Mesendoderm (in vitro differentiated cells): ENCODE data around the gene CCDC86.
A peak's percentile ranks its signal among the peaks of the same experiment; 100 is the strongest.

Experiments
- DNase-seq: peaks from one replicate; pipeline ENCODE4 v3.0.0; 2013
- H2AK5ac ChIP-seq: 2 replicates; pipeline ENCODE4 v1.6.1; 2013; ENCODE audit warnings: low read length, inconsistent platforms
- H2BK120ac ChIP-seq: 2 replicates; pipeline ENCODE4 v1.6.1; 2013; ENCODE audit warnings: low read depth, mild to moderate bottlenecking, low read length, moderate library complexity, mixed read lengths
- H2BK15ac ChIP-seq: replicated peaks from 2 replicates; pipeline ENCODE4 v1.6.1; 2013; ENCODE audit warnings: low read depth, mild to moderate bottlenecking, moderate library complexity
- H2BK5ac ChIP-seq: 2 replicates; pipeline ENCODE4 v1.6.1; 2013; ENCODE audit warnings: low read length, inconsistent platforms
- H3K18ac ChIP-seq: 2 replicates; pipeline ENCODE4 v1.6.1; 2013; ENCODE audit warnings: mild to moderate bottlenecking, low read length, mixed read lengths
- H3K23ac ChIP-seq: one replicate; pipeline ENCODE4 v1.6.1; 2013; ENCODE audit warnings: low read length
- H3K27ac ChIP-seq: 2 replicates; pipeline ENCODE4 v1.5.1; 2013; ENCODE audit warnings: low read depth, mild to moderate bottlenecking, inconsistent platforms, low read length, moderate library complexity
- H3K27me3 ChIP-seq: 2 replicates; pipeline ENCODE4 v1.6.1; 2013; ENCODE audit warnings: low read length, control low read depth, mild to moderate bottlenecking, inconsistent platforms; ENCODE audit not compliant: insufficient read depth, poor library complexity
- H3K36me3 ChIP-seq: 2 replicates; pipeline ENCODE4 v1.6.1; 2013; ENCODE audit warnings: low read length, inconsistent platforms; ENCODE audit not compliant: control insufficient read depth, insufficient read depth
- H3K4ac ChIP-seq: one replicate; pipeline ENCODE4 v1.6.1; 2013; ENCODE audit warnings: low read depth, mild to moderate bottlenecking, low read length, moderate library complexity
- H3K4me1 ChIP-seq: 2 replicates; pipeline ENCODE4 v1.6.1; 2013; ENCODE audit warnings: low read depth, low read length, inconsistent platforms; ENCODE audit not compliant: control insufficient read depth
- H3K4me2 ChIP-seq: 2 replicates; pipeline ENCODE4 v1.6.1; 2013; ENCODE audit warnings: low read length
- H3K4me3 ChIP-seq: 2 replicates; pipeline ENCODE4 v1.5.1; 2013; ENCODE audit warnings: mild to moderate bottlenecking, low read length
- H3K56ac ChIP-seq: one replicate; pipeline ENCODE4 v1.6.1; 2013; ENCODE audit warnings: low read length
- H3K79me1 ChIP-seq: 2 replicates; pipeline ENCODE4 v1.6.1; 2013; ENCODE audit warnings: low read length, inconsistent platforms
- H3K79me2 ChIP-seq: 2 replicates; pipeline ENCODE4 v1.6.1; 2013; ENCODE audit warnings: mild to moderate bottlenecking, low read length; ENCODE audit not compliant: control insufficient read depth, insufficient read depth
- H3K9ac ChIP-seq: 2 replicates; pipeline ENCODE4 v1.6.1; 2013; ENCODE audit warnings: low read length, inconsistent platforms
- H4K5ac ChIP-seq: one replicate; pipeline ENCODE4 v1.6.1; 2013; ENCODE audit warnings: low read length
- H4K8ac ChIP-seq: one replicate; pipeline ENCODE4 v1.6.1; 2013; ENCODE audit warnings: low read depth, mild to moderate bottlenecking, control low read depth, low read length, moderate library complexity
- WGBS: extraction: QIAGEN DNeasy Blood & Tissue Kit; methylation state at CpG from one replicate; pipeline ENCODE4 v1.1.7; 2013; ENCODE audit warnings: low lambda C conversion rate, missing lambda C conversion rate; ENCODE audit not compliant: insufficient coverage; ENCODE audit errors: extremely low coverage; 5-methylcytosine and 5-hydroxymethylcytosine counted together

The CCDC86 gene

DNA sequence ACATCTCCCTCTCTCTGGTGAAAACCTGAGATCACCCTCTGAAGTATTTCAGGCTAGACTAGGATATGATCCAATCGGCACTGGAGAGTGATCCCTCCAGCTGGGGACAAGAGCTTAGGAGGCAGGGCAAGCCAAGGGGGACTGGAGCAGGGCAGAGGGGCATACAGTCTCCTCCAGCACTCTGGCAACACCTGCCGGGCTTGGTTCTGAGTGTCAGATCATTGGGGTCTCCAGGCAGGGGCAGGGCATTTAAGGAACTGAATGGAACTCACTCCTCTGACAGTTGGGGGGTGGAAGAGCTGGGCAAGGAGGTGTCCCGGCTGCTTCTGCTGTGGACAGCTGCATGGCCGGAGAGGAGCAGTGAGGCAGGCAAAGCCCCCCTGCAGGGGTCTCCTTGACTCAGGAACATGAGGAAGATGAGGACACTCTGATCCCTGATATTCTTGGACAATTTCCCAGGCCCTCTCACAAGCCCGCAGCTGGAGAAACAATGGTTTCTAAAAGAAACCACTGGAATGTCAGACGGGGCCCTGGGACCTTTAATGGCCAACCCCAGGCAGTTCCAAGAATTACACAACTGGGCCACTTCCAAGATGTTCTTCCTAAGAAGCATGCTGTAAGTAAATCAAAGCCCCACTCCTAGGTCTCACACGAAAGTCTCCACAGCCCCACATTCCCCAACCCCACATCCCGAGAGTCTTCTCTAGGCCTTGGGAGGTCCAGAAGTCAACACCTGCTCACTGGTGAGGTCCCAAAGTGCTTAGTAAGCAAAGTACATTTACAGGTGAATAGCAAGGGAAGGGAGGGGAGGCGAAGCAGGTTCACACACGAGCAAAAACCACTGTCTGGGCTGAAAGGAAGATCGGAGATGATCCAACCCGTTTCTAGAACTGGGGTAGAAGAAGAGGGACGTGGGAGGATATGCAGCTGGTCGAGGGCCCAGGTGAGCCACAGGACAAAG, 1.2 kb upstream of the CCDC86 start:
- H3K27me3 ChIP-seq, result no peaks in the 10 kb centered on the region
- no peak overlapping the region for H3K23ac ChIP-seq
- H2BK15ac ChIP-seq, result no peak overlapping the region
- no peak overlapping the region for H4K5ac ChIP-seq
- H3K9ac ChIP-seq, result no peak overlapping the region
- no CpG with 5 or more reads among the region's 14 CpGs for WGBS
- peaks cover 14% of the 10 kb centered on the region for H3K4me1 ChIP-seq
- no peak overlapping the region for H3K56ac ChIP-seq
- no peak overlapping the region for H3K4me2 ChIP-seq
- H3K4me3 ChIP-seq, result no peak overlapping the region
- peaks cover 36% of the 10 kb centered on the region for H3K79me2 ChIP-seq
- DNase-seq, result no peak
- H3K27ac ChIP-seq, result no peak overlapping the region
- no peak overlapping the region for H4K8ac ChIP-seq
- peaks cover 21% of the 10 kb centered on the region for H3K79me1 ChIP-seq
- no peak overlapping the region for H3K4ac ChIP-seq
- H2AK5ac ChIP-seq, result no peak overlapping the region
- H2BK5ac ChIP-seq, result no peak overlapping the region
- H3K36me3 ChIP-seq, result no peaks in the 10 kb centered on the region
- H3K18ac ChIP-seq, result no peak overlapping the region
- no peak overlapping the region for H2BK120ac ChIP-seq

- WGBS, result no CpG with 5 or more reads among the region's 23 CpGs
- Histone ChIP-seq H2BK120ac (no peak overlapping the region), H3K27ac (no peak overlapping the region)
Measured at GRCh38 chr11:60842668-60843600, 1.0 kb downstream of the CCDC86 start.

DNA sequence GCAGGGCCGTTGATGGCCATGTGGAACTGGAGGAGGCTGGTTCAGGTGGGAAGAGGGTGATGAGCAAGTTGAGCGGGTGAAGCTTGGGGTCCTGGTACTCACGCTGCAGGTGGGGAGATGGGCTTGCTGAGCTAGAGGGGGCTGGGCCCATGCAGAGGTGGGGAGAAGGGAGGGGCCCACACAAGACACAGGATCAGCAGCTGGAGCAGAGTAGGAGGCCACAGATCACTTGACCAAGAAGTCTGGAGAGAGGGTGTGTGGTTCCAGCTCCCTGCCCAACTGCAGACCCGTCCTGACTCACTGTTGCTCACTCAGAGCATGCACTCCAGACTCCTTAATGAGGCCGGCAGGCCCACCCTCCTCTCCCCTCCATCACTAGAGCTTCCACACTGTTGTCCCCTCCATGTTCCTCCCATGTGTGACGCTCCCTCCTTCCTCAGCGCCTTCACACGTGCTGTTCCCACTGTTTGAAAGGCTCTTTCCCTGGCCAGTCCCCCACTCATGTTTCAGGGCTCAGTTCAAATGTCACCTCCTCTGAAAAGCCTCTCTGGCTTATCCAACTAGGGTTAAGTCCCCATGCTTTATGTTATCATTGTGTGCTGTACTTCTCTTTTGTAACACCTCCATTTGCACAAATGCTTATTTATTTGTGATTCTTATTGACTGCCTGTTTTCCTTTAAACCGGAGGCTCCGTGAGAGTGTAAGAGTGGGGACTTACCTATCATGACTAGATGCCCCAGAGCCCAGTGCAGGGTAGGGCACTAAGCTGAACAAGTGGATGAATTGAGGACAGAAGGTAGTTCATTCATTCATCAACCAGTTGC, 2.3 kb downstream of the CCDC86 start:
- H3K4ac ChIP-seq, result no peak overlapping the region
- no peaks in the 10 kb centered on the region for H3K27me3 ChIP-seq
- H2AK5ac ChIP-seq, result no peak overlapping the region
- WGBS, result no CpG with 5 or more reads among the region's 10 CpGs
- peak overlapping the region; percentile 95 for H3K9ac ChIP-seq
- H3K4me3 ChIP-seq, result peak overlapping the region; percentile 93
- no peak overlapping the region for H3K18ac ChIP-seq
- H2BK5ac ChIP-seq, result no peak overlapping the region
- no peak overlapping the region for H3K27ac ChIP-seq
- peak overlapping the region; percentile 97 for H3K23ac ChIP-seq
- no peak overlapping the region for H4K8ac ChIP-seq
- peaks cover 11% of the 10 kb centered on the region for H3K4me1 ChIP-seq
- no peak overlapping the region for H2BK15ac ChIP-seq
- no peak overlapping the region for H2BK120ac ChIP-seq
- H3K36me3 ChIP-seq, result peaks cover 2% of the 10 kb centered on the region
- no peak overlapping the region for H4K5ac ChIP-seq
- peak overlapping the region; percentile 78 for H3K56ac ChIP-seq
- H3K79me1 ChIP-seq, result peaks cover 23% of the 10 kb centered on the region
- H3K4me2 ChIP-seq, result peak overlapping the region; percentile 51
- H3K79me2 ChIP-seq, result peaks cover 39% of the 10 kb centered on the region
- DNase-seq, result no peak

More at GRCh38 chr11:60842668-60843600, 1.0 kb downstream of the CCDC86 start:
- H3K9ac ChIP-seq, result peak overlapping the region; percentile 95
- H2BK15ac ChIP-seq, result no peak overlapping the region
- no peak overlapping the region for H2BK5ac ChIP-seq
- H2AK5ac ChIP-seq, result no peak overlapping the region
- H3K4me3 ChIP-seq, result peak overlapping the region; percentile 93
- H3K79me2 ChIP-seq, result peaks cover 39% of the 10 kb centered on the region
- H3K4ac ChIP-seq, result peak overlapping the region; percentile 63
- H4K5ac ChIP-seq, result no peak overlapping the region
- H4K8ac ChIP-seq, result no peak overlapping the region
- no peaks in the 10 kb centered on the region for H3K27me3 ChIP-seq
- no peak for DNase-seq
- peak overlapping the region; percentile 51 for H3K4me2 ChIP-seq
- H3K79me1 ChIP-seq, result peaks cover 23% of the 10 kb centered on the region
- peaks cover 11% of the 10 kb centered on the region for H3K4me1 ChIP-seq
- H3K23ac ChIP-seq, result no peak overlapping the region
- no peak overlapping the region for H3K18ac ChIP-seq
- H3K36me3 ChIP-seq, result no peaks in the 10 kb centered on the region
- H3K56ac ChIP-seq, result peak overlapping the region; percentile 96

DNA sequence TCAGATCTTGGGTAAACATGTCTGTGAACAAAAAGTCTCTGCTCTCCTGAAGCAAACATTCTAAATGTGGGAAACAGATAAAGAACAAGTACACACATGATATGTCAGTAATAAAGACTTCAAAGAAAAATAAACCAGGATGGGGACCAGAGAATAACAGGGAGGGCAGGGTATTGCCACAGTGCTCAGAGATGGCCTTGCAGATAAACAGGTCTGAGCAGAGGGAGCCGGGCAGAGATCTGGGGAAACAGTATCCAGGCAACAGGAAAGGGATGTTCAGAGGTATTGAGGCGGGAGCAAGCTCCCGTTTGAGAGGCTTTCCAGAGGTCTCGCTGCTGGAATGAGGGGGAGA, 2.9 kb downstream of the CCDC86 start:
- H2AK5ac ChIP-seq, result no peak overlapping the region

GRCh38 chr11:60845338-60845737, 3.4 kb downstream of the CCDC86 start:
- H4K5ac ChIP-seq, result no peak overlapping the region
- H3K79me1 ChIP-seq, result peaks cover 23% of the 10 kb centered on the region
- H3K36me3 ChIP-seq, result peaks cover 2% of the 10 kb centered on the region
- peaks cover 39% of the 10 kb centered on the region for H3K79me2 ChIP-seq
- H3K27ac ChIP-seq, result no peak overlapping the region
- no peak overlapping the region for H3K18ac ChIP-seq
- peaks cover 11% of the 10 kb centered on the region for H3K4me1 ChIP-seq
- no peak overlapping the region for H3K4me2 ChIP-seq
- H3K27me3 ChIP-seq, result no peaks in the 10 kb centered on the region
- H2AK5ac ChIP-seq, result no peak overlapping the region
- no peak overlapping the region for H2BK15ac ChIP-seq
- DNase-seq, result no peak
- no peak overlapping the region for H2BK5ac ChIP-seq
- H4K8ac ChIP-seq, result no peak overlapping the region
- H3K23ac ChIP-seq, result no peak overlapping the region
- H3K56ac ChIP-seq, result no peak overlapping the region
- no peak overlapping the region for H3K4me3 ChIP-seq
- WGBS, result no CpG with 5 or more reads among the region's 8 CpGs
- H3K9ac ChIP-seq, result no peak overlapping the region
- H3K4ac ChIP-seq, result no peak overlapping the region
- no peak overlapping the region for H2BK120ac ChIP-seq

More for the DNA sequence above, 2.9 kb downstream of the CCDC86 start:
- H3K79me1 ChIP-seq, result peaks cover 23% of the 10 kb centered on the region
- H3K56ac ChIP-seq, result no peak overlapping the region
- H3K23ac ChIP-seq, result no peak overlapping the region
- no peak overlapping the region for H4K8ac ChIP-seq
- peak overlapping the region; percentile 5 for H3K9ac ChIP-seq
- no peak for DNase-seq
- H3K4me3 ChIP-seq, result no peak overlapping the region
- H2BK5ac ChIP-seq, result no peak overlapping the region
- H2BK15ac ChIP-seq, result no peak overlapping the region
- no peak overlapping the region for H3K4ac ChIP-seq
- H3K4me2 ChIP-seq, result peak overlapping the region; percentile 22
- H3K27me3 ChIP-seq, result no peaks in the 10 kb centered on the region
- peaks cover 39% of the 10 kb centered on the region for H3K79me2 ChIP-seq
- H3K27ac ChIP-seq, result no peak overlapping the region
- no peak overlapping the region for H4K5ac ChIP-seq
- no peak overlapping the region for H3K18ac ChIP-seq
- WGBS, result no CpG with 5 or more reads among the region's 4 CpGs
- peaks cover 2% of the 10 kb centered on the region for H3K36me3 ChIP-seq
- H3K4me1 ChIP-seq, result peaks cover 11% of the 10 kb centered on the region
- H2BK120ac ChIP-seq, result no peak overlapping the region
